Fibroblast of pulmonary artery (primary cell): Measurements from ENCODE around the gene AGAP3.

Source experiments
- DNase-seq: peaks from one replicate; pipeline ENCODE4 v3.0.0-alpha.2; 2010; ENCODE audit warnings: low read depth
- H3K4me3 ChIP-seq: replicated peaks from 2 replicates; pipeline ENCODE4 v1.5.1; 2011; ENCODE audit warnings: low read depth, mild to moderate bottlenecking, control low read depth, low read length, moderate library complexity
- TF ChIP-seq, protein P1 (sequence below): IDR thresholded peaks from 2 replicates; pipeline ENCODE4 v1.5.1; 2011; ENCODE audit warnings: mild to moderate bottlenecking, control low read depth, low read length, inconsistent platforms; ENCODE audit errors: missing control alignments

The AGAP3 gene

DNA sequence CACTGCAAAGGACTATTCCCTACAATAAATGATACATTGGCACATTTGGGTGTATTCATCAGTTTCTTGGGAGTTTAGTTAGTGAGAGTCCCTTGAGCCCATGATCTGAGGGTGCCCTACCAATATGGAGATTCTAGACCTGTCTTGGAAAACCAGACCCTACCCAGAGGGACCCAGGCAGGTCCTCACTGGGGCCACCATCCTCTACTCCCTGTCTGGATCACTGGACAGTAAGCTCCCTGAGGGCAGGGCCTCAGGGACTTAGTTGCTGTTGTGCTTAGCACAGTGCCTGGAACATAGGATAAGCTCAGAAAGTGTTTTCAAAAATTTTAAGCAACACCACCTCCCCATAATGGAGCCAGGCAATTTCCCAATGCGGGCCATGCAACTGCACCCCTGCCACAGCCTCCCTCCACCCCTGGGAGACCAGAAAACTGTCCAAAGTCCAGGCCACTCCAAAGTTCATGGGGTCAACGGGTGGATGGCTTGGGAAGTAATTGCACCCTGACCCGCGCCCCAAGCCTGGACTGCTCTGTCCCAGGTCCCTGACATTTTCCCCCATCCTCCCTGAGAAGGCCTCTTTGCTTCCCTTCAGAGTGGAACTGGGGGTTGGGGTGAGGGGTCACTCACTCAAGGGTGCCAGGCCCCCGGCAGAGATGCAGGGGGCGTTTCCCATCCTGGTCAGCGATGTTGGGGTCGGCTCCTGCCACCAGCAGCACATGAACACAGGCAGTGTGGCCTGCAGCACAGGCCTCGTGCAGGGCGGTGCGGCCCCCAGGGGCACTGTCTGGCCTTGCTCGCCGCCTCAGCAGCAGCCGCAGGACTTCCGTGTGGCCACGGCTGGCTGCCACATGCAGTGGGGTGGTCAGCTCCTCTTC, 99.7 kb downstream of the AGAP3 start:
- DNase-seq: no peak
- H3K4me3 ChIP-seq: no peak overlapping the region
- TF ChIP-seq, protein P1, sequence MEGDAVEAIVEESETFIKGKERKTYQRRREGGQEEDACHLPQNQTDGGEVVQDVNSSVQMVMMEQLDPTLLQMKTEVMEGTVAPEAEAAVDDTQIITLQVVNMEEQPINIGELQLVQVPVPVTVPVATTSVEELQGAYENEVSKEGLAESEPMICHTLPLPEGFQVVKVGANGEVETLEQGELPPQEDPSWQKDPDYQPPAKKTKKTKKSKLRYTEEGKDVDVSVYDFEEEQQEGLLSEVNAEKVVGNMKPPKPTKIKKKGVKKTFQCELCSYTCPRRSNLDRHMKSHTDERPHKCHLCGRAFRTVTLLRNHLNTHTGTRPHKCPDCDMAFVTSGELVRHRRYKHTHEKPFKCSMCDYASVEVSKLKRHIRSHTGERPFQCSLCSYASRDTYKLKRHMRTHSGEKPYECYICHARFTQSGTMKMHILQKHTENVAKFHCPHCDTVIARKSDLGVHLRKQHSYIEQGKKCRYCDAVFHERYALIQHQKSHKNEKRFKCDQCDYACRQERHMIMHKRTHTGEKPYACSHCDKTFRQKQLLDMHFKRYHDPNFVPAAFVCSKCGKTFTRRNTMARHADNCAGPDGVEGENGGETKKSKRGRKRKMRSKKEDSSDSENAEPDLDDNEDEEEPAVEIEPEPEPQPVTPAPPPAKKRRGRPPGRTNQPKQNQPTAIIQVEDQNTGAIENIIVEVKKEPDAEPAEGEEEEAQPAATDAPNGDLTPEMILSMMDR: no peak

- TF ChIP-seq, protein P1: no peak
- no peak within 1 kb of the TSS for H3K4me3 ChIP-seq
- DNase-seq: no peak
Observed at GRCh38 chr7:151186640-151187408, 100.5 kb downstream of the AGAP3 start, which contains the start of gene ASB10. ASB10 (minus strand) TSS chr7:151187250; CDS start chr7:151187130, 120 bp downstream.

DNA sequence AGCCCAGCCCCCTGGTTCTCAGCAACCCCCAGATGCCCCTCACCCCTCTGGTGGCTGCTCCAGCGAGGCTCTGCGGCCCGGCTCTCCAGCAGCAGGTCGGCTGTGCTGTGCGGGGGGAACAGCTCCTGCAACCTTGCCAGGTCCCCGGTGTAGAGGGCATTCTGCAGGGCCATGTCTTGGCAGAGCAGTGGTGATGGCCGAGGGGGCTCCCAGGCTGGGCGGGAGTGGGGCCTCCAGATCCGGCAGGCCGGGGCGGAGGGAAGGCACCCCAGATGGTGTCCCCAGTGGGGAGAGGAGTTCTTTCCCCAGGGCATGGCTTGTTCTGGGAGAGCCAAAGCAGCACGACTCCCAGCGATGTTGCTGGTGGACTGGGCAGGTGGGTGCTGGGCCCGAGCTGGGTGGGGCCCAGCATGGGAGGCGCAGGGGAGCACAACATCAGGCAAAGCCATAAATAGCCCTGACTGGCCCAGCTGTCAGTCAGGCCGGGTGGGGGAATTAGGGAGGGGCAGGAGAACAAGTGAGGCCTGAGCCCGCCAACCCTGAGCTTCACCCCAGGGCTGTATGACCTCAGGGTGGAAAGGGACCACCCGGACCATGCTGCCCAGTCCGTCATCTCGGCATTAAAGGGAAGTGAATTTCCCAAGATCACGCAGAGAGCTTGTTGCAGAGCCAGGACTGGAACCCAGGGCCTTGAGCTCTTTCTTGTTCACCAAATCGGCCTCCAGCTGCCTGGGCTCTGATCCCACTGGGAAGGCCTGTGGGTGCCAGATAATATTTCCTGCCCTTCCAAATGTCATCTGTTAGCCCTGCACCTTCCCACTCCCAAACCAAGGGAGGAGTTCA, 101.4 kb downstream of the AGAP3 start:
- no peak for DNase-seq
- TF ChIP-seq, protein P1: no peak
- no peak overlapping the region for H3K4me3 ChIP-seq

DNA sequence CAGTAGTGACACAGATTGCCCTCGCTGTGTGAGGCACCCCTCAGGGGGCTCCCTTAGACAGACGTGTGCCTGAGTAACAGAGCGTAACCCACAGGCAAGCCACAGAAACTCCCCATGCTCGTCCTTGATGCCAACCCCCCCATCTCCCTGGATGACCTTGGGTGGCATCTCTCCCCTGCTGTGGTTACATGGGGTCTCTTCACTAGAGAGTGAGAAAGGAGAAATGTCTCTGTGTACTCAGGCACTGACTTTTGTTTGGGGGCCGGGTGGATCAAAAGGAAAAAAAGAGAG, 101.9 kb downstream of the AGAP3 start:
- no peak overlapping the region for H3K4me3 ChIP-seq
- TF ChIP-seq, protein P1: no peak

GRCh38 chr7:151189038-151189437, 102.8 kb downstream of the AGAP3 start:
- TF ChIP-seq, protein P1: no peak
- no peak for DNase-seq
- H3K4me3 ChIP-seq: no peak overlapping the region

More for the DNA sequence above, 101.9 kb downstream of the AGAP3 start:
- no peak for DNase-seq

GRCh38 chr7:151191544-151191943, 105.3 kb downstream of the AGAP3 start:
- TF ChIP-seq, protein P1: no peak
- no peak overlapping the region for H3K4me3 ChIP-seq
- DNase-seq: no peak
